ENCODE data around the gene TCERG1L. TPM values are rescaled to one million over a fixed set of nuclear protein-coding genes. Genes with fewer than 3 reads are reported as not detected.

Gene TCERG1L
- total RNA-seq, 1 donor from 2014 or later = 0.07 TPM

DNA sequence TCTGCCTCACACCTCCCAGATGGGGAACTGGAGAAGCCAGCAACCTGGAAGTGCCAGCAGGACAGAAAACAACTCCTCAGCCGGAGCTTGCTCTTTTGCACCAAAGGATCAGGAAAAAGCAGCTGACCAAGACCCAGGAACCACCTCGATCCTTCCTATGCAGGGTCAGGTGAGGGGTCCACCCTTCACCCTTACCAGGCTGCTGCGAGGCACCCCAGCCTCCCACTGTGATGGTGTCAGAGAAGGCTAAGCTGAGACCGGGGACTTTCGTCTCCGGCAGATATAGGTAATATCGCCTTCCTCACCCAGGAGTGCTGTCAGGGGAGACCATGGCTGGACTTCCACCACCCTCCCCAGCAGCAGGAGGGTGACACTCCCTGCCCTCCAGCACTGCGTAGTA is 254.7 kb downstream of the TCERG1L start:
- no peaks in the 10 kb centered on the region for H3K4me1 Mint-ChIP-seq (ENCODE audit: low read depth)
- H3K9me3 Mint-ChIP-seq = peaks cover 4% of the 10 kb centered on the region
- intact Hi-C loops (cut with micrococcal nuclease) = no loop called here
- no peak for DNase-seq (ENCODE audit: low spot score)
- no peaks in the 10 kb centered on the region for H3K36me3 Mint-ChIP-seq (ENCODE audit: low read depth)
- H3K27ac Mint-ChIP-seq = no peak overlapping the region
- no peak overlapping the region for H3K4me3 Mint-ChIP-seq (ENCODE audit: low read depth)
- no peaks in the 10 kb centered on the region for H3K27me3 Mint-ChIP-seq (ENCODE audit: low read depth)

DNA sequence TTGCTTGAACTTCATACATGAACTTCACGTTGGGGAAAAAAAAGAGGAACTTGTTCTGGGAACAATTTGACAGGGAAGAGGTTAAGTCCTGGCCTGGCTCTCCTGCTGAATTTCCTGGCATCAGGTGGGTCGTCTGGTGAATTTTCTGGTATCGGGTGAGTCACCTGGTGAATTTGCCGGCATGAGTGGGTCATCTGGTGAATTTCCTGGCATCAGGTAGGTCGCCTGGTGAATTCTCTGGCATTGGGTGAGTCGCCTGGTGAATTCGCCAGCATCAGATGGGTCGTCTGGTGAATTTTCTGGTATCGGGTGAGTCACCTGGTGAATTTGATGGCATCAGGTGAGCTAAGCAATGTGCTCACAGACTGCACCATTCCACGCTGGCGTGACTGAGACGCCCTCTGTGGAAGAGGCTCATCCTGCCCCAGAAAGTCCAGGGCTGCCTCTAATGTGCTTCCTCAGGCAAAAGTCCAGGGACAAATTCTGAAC is 255.4 kb downstream of the TCERG1L start:
- Mint-ChIP-seq H3K4me1 (ENCODE audit: low read depth) (no peaks in the 10 kb centered on the region), H3K4me3 (ENCODE audit: low read depth) (no peak overlapping the region), H3K9me3 (peaks cover 4% of the 10 kb centered on the region), H3K27ac (no peak overlapping the region), H3K36me3 (ENCODE audit: low read depth) (no peaks in the 10 kb centered on the region), H3K27me3 (ENCODE audit: low read depth) (no peaks in the 10 kb centered on the region)
- intact Hi-C loops (cut with micrococcal nuclease) = no loop called here
- DNase-seq (ENCODE audit: low spot score) = no peak

DNA sequence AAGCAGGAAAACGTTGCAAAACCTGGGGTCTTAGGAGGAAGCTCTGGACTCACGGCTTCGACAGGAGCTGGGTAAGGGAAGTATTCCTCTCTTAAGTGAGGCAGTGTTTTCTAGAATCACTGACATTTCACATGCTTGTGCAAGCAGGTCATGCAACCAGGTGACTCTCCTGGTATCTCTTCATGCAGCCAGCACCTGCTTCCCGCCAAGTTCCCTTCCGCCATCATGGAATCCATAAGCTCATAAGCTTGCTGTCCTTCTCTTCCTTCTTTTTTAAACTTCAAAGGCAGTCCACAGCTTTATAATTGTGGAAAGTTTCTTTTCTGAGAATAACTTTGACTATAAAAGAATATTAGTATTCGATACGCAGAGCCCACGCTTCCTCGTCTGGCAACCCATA is 256.1 kb downstream of the TCERG1L start:
- no peak for DNase-seq (ENCODE audit: low spot score)
- Mint-ChIP-seq H3K4me1 (ENCODE audit: low read depth) (no peaks in the 10 kb centered on the region), H3K27ac (no peak overlapping the region), H3K36me3 (ENCODE audit: low read depth) (no peaks in the 10 kb centered on the region), H3K4me3 (ENCODE audit: low read depth) (no peak overlapping the region), H3K9me3 (peaks cover 7% of the 10 kb centered on the region), H3K27me3 (ENCODE audit: low read depth) (no peaks in the 10 kb centered on the region)
- intact Hi-C loops (cut with micrococcal nuclease) = no loop called here

DNA sequence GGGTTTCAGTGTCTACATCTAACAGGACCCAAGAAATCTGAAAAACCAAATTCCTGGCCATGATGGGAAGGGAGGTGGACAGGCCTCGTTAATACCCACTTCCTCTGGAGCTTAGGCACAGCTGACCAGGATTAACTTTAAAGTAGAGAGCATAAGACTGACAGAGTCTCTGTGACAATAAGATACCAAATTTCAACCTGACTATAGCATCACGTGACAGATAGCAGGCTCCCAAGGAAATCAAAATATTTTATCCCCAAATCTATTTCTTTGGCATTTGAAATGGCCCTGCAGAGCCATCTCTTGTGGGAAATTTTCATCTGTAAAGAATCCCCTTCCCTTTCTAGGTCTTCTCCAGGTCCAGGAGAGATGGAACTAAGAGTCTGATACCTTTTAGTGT is 258.3 kb downstream of the TCERG1L start:
- intact Hi-C loops (cut with micrococcal nuclease) = no loop called here
- no peaks in the 10 kb centered on the region for H3K36me3 Mint-ChIP-seq (ENCODE audit: low read depth)
- no peaks in the 10 kb centered on the region for H3K27me3 Mint-ChIP-seq (ENCODE audit: low read depth)
- peaks cover 8% of the 10 kb centered on the region for H3K9me3 Mint-ChIP-seq
- H3K27ac Mint-ChIP-seq = no peak overlapping the region
- DNase-seq (ENCODE audit: low spot score) = no peak
- H3K4me3 Mint-ChIP-seq (ENCODE audit: low read depth) = no peak overlapping the region
- no peaks in the 10 kb centered on the region for H3K4me1 Mint-ChIP-seq (ENCODE audit: low read depth)

DNA sequence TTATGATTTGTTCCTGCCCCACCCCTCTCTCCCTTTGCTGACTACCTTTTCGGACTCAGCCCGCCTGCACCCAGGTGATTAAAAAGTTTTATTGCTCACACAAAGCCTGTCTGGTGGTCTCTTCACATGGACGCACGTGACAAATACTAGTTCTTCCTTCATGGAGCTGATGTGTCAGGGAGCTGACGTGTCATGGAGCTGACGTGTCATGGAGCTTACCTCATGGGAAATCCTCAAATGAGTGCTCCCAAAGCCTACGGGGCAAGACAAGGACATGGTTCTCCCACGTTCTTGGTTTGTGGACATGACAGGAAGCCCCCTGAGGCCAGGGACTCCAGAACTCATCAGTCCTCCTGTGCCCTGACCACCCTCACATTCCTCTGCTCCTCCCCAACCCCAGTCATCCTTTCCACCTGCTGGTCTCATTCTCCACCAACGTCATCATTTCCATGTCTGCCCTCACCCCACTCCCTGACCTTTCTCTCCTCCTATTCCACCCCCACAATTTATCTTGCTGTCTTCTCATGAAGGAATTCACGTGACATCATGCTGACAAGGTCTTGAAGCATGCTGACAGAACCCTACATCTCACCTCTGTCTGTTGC is 261.3 kb downstream of the TCERG1L start:
- Mint-ChIP-seq H3K27ac (no peak overlapping the region), H3K27me3 (ENCODE audit: low read depth) (no peaks in the 10 kb centered on the region), H3K9me3 (peaks cover 4% of the 10 kb centered on the region), H3K36me3 (ENCODE audit: low read depth) (no peaks in the 10 kb centered on the region), H3K4me3 (ENCODE audit: low read depth) (no peak overlapping the region), H3K4me1 (ENCODE audit: low read depth) (no peaks in the 10 kb centered on the region)
- intact Hi-C loops (cut with micrococcal nuclease) = no loop called here
- no peak for DNase-seq (ENCODE audit: low spot score)

DNA sequence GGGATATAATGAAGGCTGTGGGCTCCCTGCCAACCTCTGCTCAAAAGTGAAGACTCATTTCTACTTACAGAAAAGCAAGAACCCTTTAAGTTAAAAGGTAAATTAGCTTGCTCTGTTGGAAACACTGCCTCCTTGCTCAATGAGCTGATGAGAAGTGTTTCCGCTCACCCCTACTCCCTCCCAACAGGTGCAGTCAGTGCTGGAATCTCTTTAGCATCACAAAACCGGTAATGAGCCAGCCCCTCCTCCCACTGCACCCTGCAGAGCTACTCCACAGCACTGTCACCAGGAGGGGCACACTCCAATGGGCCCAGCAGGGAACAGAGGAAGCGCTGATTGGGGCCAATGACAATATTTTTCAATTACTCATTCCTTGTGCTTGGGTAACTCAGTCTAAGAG is 262.5 kb downstream of the TCERG1L start:
- DNase-seq (ENCODE audit: low spot score) = no peak
- Mint-ChIP-seq H3K9me3 (peaks cover 4% of the 10 kb centered on the region), H3K36me3 (ENCODE audit: low read depth) (no peaks in the 10 kb centered on the region), H3K27me3 (ENCODE audit: low read depth) (no peaks in the 10 kb centered on the region), H3K27ac (no peak overlapping the region), H3K4me3 (ENCODE audit: low read depth) (no peak overlapping the region), H3K4me1 (ENCODE audit: low read depth) (no peaks in the 10 kb centered on the region)
- intact Hi-C loops (cut with micrococcal nuclease) = no loop called here

DNA sequence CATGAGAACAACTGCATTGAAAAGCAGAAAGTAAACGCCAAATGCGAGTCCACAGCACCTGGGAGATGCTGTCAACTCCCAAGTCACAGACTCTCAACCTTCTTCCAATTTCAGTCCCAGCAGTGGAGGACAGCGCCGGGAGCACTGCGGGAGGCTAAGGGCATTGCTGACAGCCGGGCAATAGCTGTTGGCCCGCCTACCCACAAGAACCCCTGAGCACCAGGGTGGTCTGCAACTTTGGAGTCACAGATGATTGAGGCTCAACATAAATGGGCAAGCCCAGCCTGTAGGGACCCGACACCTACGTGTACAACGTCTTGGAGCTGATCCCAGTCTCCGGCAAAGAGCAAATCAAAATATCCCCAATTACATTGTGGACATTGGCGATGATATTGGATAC is 262.9 kb downstream of the TCERG1L start:
- Mint-ChIP-seq H3K4me3 (ENCODE audit: low read depth) (no peak overlapping the region), H3K27ac (no peak overlapping the region), H3K9me3 (peaks cover 4% of the 10 kb centered on the region), H3K36me3 (ENCODE audit: low read depth) (no peaks in the 10 kb centered on the region), H3K4me1 (ENCODE audit: low read depth) (no peaks in the 10 kb centered on the region), H3K27me3 (ENCODE audit: low read depth) (no peaks in the 10 kb centered on the region)
- intact Hi-C loops (cut with micrococcal nuclease) = no loop called here
- no peak for DNase-seq (ENCODE audit: low spot score)

DNA sequence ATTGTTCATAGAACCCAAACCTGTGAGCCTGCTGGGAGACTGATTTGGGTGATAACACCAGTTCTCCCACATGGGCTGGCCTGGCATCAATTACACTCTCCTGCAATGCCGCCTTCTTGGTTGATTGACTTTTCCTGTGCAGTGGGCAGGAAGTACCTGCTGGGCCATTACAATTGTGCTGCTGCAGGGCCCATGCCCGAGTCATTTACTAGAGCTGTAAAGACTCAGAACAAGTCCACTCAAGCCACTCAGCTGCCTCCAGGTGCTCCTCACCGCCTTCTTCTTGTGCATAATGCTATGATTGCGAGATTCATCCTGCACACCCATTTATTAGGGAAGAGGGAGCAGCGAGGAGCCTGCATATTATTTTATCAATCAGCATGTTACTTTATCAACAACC is 264.0 kb downstream of the TCERG1L start:
- peaks cover 4% of the 10 kb centered on the region for H3K9me3 Mint-ChIP-seq
- H3K27me3 Mint-ChIP-seq (ENCODE audit: low read depth) = no peaks in the 10 kb centered on the region
- DNase-seq (ENCODE audit: low spot score) = no peak
- no peaks in the 10 kb centered on the region for H3K36me3 Mint-ChIP-seq (ENCODE audit: low read depth)
- intact Hi-C loops (cut with micrococcal nuclease) = no loop called here
- H3K27ac Mint-ChIP-seq = no peak overlapping the region
- no peak overlapping the region for H3K4me3 Mint-ChIP-seq (ENCODE audit: low read depth)
- no peaks in the 10 kb centered on the region for H3K4me1 Mint-ChIP-seq (ENCODE audit: low read depth)

DNA sequence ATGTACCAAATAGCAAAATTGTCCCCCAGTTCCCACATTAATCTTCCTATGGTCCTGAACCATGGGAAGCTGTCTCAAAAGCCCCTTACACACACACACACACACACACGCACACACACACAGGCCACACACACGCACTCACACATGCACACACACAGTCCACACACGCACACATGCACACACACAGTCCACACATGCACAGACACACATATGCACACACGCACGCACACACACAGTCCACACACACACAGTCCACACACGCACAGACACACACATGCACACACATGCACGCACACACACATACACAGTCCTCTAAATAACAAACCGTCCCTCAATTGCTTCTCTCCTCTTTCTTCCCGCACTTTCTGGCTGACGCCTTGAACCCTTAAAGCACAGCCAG is 265.3 kb downstream of the TCERG1L start:
- no peak for DNase-seq (ENCODE audit: low spot score)
- no peaks in the 10 kb centered on the region for H3K27me3 Mint-ChIP-seq (ENCODE audit: low read depth)
- no peak overlapping the region for H3K4me3 Mint-ChIP-seq (ENCODE audit: low read depth)
- no peak overlapping the region for H3K27ac Mint-ChIP-seq
- no peaks in the 10 kb centered on the region for H3K4me1 Mint-ChIP-seq (ENCODE audit: low read depth)
- peaks cover 4% of the 10 kb centered on the region for H3K9me3 Mint-ChIP-seq
- no peaks in the 10 kb centered on the region for H3K36me3 Mint-ChIP-seq (ENCODE audit: low read depth)
- intact Hi-C loops (cut with micrococcal nuclease) = no loop called here

DNA sequence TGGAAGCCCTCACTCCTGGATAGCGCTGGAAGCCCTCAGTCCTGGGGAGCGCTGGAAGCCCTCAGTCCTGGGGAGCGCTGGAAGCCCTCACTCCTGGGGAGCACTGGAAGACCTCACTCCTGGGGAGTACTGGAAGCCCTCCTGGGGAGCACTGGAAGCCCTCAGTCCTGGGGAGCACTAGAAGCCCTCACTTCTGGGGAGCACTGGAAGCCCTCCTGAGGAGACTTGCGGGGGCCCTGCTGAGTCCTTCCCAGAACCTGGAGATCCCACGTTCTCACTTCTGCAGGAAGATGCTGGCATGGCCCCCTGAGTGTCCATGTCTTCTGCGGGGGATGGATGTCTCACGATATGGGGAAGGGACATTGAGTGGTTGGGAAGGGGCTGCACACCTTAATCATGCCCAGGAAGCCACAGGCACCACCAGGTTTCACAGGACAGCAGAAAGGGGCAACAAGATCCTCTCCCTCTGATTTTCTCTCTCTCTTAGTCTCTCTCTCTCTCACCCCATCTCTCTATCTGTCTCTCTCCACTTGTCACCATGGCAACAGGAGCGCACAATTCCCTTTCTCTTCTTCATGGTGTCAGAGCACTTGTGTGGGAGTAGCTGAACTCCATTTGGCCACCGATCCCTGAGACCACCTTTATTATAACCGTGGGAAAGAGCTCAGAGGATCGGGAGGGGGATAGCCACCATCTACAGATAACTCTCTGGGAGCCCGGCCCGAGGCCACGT is 267.0 kb downstream of the TCERG1L start:
- no peaks in the 10 kb centered on the region for H3K4me1 Mint-ChIP-seq (ENCODE audit: low read depth)
- intact Hi-C loops (cut with micrococcal nuclease) = no loop called here
- DNase-seq (ENCODE audit: low spot score) = no peak
- no peak overlapping the region for H3K4me3 Mint-ChIP-seq (ENCODE audit: low read depth)
- H3K36me3 Mint-ChIP-seq (ENCODE audit: low read depth) = no peaks in the 10 kb centered on the region
- no peak overlapping the region for H3K27ac Mint-ChIP-seq
- H3K9me3 Mint-ChIP-seq = no peaks in the 10 kb centered on the region
- H3K27me3 Mint-ChIP-seq (ENCODE audit: low read depth) = no peaks in the 10 kb centered on the region

DNA sequence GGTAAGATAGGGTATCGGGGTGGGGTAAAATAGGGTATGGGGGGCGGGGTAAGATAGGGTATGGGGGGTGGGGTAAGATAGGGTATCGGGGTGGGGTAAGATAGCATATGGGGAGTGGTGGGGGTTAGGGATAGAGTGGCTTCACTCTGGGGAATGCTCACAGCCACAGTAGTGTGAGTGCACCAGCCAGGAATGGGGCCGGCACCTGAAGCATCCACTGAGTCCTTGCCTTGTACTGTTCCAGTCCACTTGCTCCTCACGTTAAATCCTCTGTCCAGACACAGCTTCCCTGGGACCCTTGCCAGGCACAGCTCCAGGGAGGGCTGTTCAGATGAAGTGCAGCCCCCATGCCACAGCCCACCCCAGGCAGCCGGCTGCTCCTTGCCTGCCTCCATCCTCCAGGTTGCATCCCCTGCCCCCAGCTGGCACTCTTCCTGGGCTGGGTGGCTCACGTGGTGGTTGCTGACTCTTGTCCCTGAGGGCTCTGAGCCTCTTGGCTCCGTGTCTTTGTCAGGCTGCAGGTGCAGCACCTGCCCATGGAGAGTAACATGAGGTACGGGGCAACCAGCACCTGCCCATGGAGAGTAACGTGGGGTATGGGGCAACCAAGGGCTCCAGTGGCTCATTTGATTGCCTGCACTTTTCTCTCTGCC is 268.4 kb downstream of the TCERG1L start:
- Mint-ChIP-seq H3K4me1 (ENCODE audit: low read depth) (no peaks in the 10 kb centered on the region), H3K27me3 (ENCODE audit: low read depth) (no peaks in the 10 kb centered on the region), H3K36me3 (ENCODE audit: low read depth) (no peaks in the 10 kb centered on the region), H3K4me3 (ENCODE audit: low read depth) (no peak overlapping the region), H3K27ac (no peak overlapping the region), H3K9me3 (no peaks in the 10 kb centered on the region)
- no peak for DNase-seq (ENCODE audit: low spot score)
- intact Hi-C loops (cut with micrococcal nuclease) = no loop called here

Data from activated T-helper 2 cell treated with anti-CD3 and anti-CD28 coated beads, Interferon-gamma antibody, Interleukin-2, Interleukin-4, amounts not matched to agents 10 μg/mL and 5 μg/mL and 100 μg/mL, durations not matched to agents 14 hours and 24 hours and 36 hours (primary cell).